Measurements from ENCODE around the gene CALU. TPM values are rescaled to one million over a fixed set of nuclear protein-coding genes. Genes with fewer than 3 reads are reported as not detected.
A peak's percentile ranks its signal among the peaks of the same experiment; 100 is the strongest.

CALU gene
- total RNA-seq, 1 experiment from 2014 or later: 245 TPM

- no peak for DNase-seq (ENCODE audit: low read depth)
Measured at GRCh38 chr7:128785738-128786137, 46.6 kb downstream of the CALU start.

DNA sequence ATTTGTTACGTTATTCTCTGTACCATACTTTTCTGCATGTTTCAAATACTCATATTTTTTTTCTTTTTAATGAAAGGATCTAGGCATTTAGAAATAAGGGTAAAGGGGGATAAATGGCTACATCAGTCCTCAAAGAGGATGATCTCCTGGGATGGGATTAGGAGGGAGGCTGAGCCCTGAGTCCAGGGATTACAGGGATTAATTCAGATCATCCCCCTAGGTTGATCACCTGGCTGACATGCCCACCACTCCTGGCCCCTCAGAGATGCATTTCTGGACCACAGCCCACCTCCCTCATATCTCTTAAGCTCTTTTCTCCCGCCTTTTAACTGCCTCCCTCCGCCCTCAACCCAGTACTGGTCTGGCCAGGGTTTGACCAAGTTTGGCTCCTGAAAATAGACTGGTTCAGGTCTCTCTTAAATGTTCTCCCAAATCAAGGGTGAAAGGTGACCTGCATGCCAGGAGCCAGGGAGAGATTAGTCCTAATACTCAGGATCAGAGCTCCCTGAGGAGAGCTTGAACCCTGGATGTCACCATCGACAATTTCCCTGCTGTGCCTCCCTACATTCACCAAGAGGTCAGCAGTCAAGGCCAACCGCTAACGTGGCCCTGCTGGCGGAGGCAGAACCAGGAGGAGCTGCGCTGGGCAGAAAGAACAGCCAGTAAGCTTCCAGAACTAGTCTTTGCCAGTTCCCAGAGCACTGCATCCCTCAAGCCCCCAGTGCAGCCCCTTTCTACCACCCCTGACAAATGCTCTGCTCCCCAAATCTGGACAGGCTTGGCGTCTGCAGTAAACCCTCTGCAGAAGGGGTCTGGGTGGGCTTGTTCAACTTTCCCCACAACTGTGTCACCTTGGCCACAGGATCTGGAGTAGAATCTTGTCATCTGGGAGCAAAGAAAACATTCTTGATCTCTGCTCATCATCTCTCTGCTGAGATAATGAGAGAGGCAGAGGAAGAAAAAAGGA, 49.6 kb downstream of the CALU start:
- no peak for DNase-seq (ENCODE audit: low read depth)

DNA sequence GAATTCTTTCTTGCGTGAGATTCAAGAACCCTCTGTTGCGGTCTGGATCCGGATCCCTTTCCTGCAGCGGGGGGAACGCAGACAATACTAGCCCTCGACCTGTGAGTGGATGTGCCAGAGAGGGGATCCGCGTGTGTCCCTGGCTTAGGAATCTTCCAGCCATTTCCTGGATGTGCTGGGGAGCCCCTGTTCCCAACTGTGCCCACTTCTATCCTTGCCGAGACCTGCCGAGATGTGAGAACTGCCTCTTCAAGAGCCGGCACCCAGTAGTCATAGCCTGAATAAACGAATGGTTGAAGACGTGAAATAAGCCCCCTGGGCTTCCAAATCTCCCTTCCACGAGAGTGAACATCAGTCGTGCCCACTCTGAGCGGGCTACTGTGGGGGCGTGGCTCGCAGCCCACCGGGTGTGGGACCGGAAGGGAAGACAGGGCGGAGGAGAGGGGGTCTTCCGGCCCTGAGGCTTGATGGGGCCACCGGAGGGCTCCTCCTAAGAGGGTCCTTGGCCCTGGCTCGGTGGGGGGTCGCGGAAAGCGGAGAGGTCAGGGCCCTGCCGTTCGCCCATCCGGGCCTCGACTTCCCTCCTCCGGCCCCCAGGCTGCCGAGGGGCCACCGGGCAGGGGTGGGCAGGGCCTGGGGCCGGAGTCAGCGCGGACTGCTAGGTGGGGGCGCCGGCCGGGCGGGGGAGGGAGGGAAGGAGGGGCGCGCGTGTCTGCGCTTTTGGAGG, 51.3 kb downstream of the CALU start:
- no peak for DNase-seq (ENCODE audit: low read depth)

GRCh38 chr7:128791121-128791971, 52.2 kb downstream of the CALU start, which contains the start of gene CCDC136:
TSS of gene CCDC136 (plus strand) at chr7:128791968. CDS start at chr7:128792412, 444 bp downstream.
- DNase-seq (ENCODE audit: low read depth): peak; percentile 40

- DNase-seq (ENCODE audit: low read depth): no peak
Measured at GRCh38 chr7:128791972-128792327, 52.8 kb downstream of the CALU start.

DNA sequence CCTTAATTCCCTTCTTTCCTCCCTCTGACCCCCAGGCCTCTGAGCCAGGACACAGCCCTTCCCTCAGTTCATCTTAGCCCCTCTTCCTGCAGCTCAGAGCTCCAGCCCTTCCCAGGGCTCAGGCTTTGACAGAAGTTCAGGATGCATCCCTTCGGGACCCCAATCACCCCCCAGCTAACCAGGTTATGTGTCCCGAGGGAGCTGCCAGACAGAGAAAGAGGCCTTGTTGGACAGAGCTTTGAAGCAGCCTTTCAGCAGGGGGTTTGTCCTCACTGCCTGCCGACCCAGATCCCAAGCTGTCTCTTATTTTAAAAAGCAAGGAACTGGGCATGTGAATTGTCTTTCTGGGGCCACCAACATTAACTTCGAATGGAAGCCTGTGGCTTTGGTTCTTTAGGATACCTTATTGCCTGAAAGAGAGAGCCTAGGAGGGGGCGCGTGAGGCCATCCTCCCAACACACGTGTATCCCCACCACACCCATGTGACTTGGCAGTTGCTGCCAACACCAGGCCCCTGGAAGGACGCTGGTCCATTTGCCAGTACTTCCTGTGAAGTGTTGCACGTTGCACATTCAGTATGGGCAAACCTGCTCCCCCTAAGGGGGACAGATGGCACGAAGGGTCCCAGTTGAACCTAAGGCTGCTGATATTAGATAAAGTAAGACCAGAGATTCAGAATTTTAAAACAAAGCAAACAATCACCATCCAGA, 53.5 kb downstream of the CALU start:
- no peak for DNase-seq (ENCODE audit: low read depth)

GRCh38 chr7:128793181-128793547, 54.0 kb downstream of the CALU start:
- DNase-seq (ENCODE audit: low read depth): no peak

DNA sequence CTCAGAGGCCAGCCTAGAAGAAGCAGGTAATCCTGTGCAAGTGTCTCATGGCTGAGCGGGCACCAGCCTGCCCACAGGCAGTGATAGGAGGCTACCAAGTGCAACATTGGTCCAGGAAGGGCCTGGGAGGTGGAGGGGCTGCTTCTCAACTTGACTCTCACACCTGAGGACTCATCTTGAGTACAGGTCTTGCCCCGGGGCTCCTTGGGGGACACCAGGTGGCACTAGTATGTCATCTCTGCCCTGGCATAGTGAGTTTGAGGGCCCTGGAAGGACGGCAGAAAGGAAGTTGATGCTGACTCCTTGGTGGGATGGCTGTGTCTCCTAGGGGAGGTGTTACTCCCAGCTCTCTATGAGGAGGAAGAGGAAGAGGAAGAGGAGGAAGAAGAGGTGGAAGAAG, 54.9 kb downstream of the CALU start:
- no peak for DNase-seq (ENCODE audit: low read depth)

DNA sequence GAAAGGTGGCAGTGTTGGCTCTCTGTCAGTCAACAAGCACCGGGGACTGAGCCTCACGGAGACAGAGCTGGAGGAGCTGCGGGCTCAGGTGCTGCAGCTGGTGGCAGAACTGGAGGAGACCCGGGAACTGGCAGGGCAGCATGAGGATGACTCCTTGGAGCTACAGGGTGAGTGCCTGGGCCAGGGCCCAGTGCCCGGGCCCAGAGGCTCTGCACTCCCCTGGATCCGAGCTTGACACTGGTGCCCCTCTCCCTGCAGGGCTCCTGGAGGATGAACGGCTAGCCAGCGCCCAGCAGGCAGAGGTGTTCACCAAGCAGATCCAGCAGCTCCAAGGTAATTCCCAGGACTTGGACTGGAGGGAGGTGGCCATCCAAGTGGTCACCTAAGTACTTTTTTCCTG, 55.3 kb downstream of the CALU start:
- no peak for DNase-seq (ENCODE audit: low read depth)

DNA sequence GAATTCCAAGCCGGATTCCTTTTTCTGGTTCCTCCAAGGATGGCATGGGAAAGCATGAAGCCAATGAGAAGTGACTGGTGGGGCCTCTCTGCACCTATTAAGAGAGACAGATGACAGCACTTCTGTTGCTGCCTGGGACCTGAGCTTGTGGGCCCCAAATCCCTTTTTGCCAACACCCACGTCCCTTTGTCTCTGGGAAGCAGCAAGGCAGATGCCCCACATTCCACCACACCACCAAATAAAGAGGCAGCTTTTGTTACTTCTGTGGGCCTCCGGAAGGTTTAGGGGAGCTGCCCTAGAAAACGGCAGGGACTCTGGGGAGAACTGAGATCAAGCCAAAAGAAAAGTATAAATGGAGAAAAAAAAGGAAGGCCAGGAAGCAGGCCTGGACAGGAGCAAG, 56.0 kb downstream of the CALU start:
- DNase-seq (ENCODE audit: low read depth): no peak

GRCh38 chr7:128796327-128796726, 57.2 kb downstream of the CALU start:
- DNase-seq (ENCODE audit: low read depth): peak; percentile 39

- DNase-seq (ENCODE audit: low read depth): no peak
Measured at GRCh38 chr7:128799451-128799850, 60.3 kb downstream of the CALU start.

GRCh38 chr7:128800567-128800966, 61.4 kb downstream of the CALU start:
- no peak for DNase-seq (ENCODE audit: low read depth)

DNA sequence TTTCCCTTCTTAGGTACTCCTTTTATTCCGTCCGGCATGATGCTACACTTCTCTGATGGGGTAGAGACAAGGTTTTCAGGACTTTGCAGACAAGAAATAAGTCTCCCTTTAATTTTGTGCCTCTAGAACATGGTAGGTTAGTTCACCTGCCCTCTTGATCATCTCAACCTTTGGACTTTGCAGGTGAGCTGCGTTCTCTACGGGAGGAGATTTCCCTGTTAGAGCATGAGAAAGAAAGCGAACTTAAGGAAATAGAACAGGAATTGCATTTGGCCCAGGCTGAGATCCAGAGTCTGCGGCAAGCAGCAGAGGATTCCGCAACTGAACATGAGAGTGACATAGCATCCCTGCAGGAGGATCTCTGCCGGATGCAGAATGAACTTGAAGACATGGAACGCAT, 61.8 kb downstream of the CALU start:
- no peak for DNase-seq (ENCODE audit: low read depth)

- no peak for DNase-seq (ENCODE audit: low read depth)
Measured at GRCh38 chr7:128801667-128802418, 62.7 kb downstream of the CALU start.

DNA sequence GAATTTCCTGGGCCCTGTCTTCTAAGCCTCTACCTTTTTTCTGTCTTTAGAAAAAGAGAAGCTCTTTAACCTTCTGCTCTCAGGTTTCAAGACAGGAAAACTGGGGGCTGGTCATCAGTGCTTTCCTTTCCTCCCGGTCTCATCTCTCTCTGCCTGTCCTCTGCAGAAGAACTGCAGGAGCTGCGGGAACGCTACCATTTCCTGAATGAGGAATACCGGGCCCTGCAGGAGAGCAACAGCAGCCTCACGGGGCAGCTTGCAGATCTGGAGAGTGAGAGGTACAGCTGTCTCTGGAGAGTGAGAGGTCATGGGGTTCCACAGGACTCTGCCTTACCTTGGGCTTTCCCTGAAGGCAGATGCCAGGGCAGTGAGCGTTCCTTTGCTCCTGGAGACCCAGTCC, 65.3 kb downstream of the CALU start:
- no peak for DNase-seq (ENCODE audit: low read depth)

DNA sequence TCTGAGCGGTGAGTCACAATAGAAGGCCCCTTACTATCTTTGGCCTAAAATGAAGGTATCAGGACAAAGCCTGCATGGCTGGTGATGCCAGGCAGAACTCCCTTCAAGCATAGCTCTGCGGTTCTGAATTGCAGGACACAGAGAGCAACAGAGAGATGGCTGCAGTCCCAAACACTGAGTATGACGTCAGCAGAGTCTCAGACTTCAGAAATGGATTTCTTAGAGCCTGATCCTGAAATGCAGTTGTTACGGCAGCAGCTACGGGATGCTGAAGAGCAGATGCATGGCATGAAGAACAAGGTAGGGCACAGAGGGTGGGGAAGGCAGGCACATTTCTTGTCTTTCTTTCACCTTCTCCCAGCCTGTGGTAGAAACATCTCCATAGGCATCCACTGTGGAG, 66.1 kb downstream of the CALU start:
- no peak for DNase-seq (ENCODE audit: low read depth)

- no peak for DNase-seq (ENCODE audit: low read depth)
Measured at GRCh38 chr7:128807191-128807590, 68.0 kb downstream of the CALU start.

DNA sequence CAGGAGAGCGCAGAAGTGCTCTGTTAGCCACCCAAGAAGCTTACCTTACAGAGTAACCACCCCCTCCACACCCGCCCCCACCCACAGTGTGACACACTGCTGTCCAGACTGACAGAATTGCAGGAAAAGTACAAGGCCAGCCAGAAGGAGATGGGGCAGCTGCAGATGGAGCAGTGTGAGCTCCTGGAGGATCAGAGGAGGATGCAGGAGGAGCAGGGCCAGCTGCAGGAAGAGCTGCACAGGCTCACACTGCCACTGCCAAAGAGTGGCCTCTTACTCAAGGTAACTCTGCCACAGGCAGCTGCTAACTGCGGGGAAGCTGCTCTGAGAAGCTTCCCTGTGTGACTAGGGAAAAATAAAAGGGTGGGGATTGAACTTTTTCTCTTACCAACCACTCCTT, 70.2 kb downstream of the CALU start:
- no peak for DNase-seq (ENCODE audit: low read depth)

DNA sequence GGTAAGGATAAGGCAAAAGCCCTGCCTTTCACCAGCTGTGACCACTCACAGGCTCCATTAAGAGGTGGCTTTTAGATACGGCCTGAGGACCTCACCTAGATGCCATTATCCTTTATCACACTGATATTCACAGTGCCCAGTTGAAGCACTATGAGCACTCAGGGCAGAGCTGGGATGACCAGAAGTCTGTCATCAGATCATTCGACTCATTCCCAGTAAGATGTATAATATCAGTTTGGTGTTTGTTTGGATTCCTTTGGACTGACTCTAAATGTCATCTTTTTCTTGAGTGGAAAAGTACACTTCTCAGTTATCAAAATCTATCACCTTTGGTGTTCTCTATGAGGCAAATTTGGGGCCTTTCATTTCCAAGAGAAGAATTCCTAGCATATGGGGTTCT, 71.3 kb downstream of the CALU start:
- DNase-seq (ENCODE audit: low read depth): no peak

All from HT1080 (cell line).